OCI-LY1 (cell line): ENCODE measurements around the gene HBS1L.

Source experiments
- H2AFZ ChIP-seq: fragments of 200-600 bp; sonication (generic), shearing (Covaris generic); 2 replicates; pipeline ENCODE4 v1.6.0; 2014; ENCODE audit warnings: antibody characterized with exemption, mild to moderate bottlenecking, low read length
- H3F3A ChIP-seq: fragments of 200-600 bp; sonication (generic), shearing (Covaris generic); 2 replicates; pipeline ENCODE4 v1.6.0; 2014; ENCODE audit warnings: mild to moderate bottlenecking, antibody characterized with exemption, low read length, moderate library complexity; ENCODE audit not compliant: insufficient read depth
- H3K27ac ChIP-seq: fragments of 200-600 bp; sonication (generic); 2 replicates; pipeline ENCODE4 v1.5.1; 2014; ENCODE audit warnings: low read length, mixed run types, mild to moderate bottlenecking, low read depth; ENCODE audit not compliant: poor library complexity, severe bottlenecking
- H3K27me3 ChIP-seq: fragments of 200-600 bp; sonication (generic); 2 replicates; pipeline ENCODE4 v1.6.0; 2014; ENCODE audit warnings: antibody characterized with exemption, mild to moderate bottlenecking, low read length, moderate library complexity; ENCODE audit not compliant: insufficient read depth
- H3K36me3 ChIP-seq: fragments of 200-600 bp; sonication (generic); 2 replicates; pipeline ENCODE4 v1.6.1; 2014; ENCODE audit warnings: mild to moderate bottlenecking, antibody characterized with exemption, low read length, moderate library complexity, mixed read lengths; ENCODE audit not compliant: insufficient read depth
- H3K4me1 ChIP-seq: fragments of 200-600 bp; sonication (generic); 2 replicates; pipeline ENCODE4 v1.5.1; 2014; ENCODE audit warnings: mild to moderate bottlenecking, low read length, moderate library complexity; ENCODE audit not compliant: insufficient read depth, severe bottlenecking
- H3K4me2 ChIP-seq: fragments of 200-600 bp; sonication (generic), shearing (Covaris generic); 2 replicates; pipeline ENCODE4 v1.6.1; 2014; ENCODE audit warnings: low read length
- H3K4me3 ChIP-seq: fragments of 200-600 bp; sonication (generic); 2 replicates; pipeline ENCODE4 v1.5.1; 2014; ENCODE audit warnings: low read length, low read depth, mild to moderate bottlenecking, mixed read lengths; ENCODE audit not compliant: poor library complexity, severe bottlenecking
- H3K79me2 ChIP-seq: fragments of 200-600 bp; shearing (Covaris generic); 2 replicates; pipeline ENCODE4 v1.6.1; 2016; ENCODE audit warnings: mixed run types, low read length, mixed read lengths; ENCODE audit not compliant: insufficient read depth
- H3K9ac ChIP-seq: fragments of 200-600 bp; sonication (generic), shearing (Covaris generic); 2 replicates; pipeline ENCODE4 v1.6.1; 2014; ENCODE audit warnings: mild to moderate bottlenecking, low read length, mixed read lengths
- H3K9me2 ChIP-seq: fragments of 200-600 bp; sonication (generic), shearing (Covaris generic); 2 replicates; pipeline ENCODE4 v1.6.1; 2014; ENCODE audit warnings: low read depth, mild to moderate bottlenecking, low read length, mixed read lengths
- H3K9me3 ChIP-seq: fragments of 200-600 bp; shearing (Covaris generic); 2 replicates; pipeline ENCODE4 v1.6.1; 2014; ENCODE audit warnings: low read length, mixed read lengths
- H4K20me1 ChIP-seq: fragments of 200-600 bp; sonication (generic), shearing (Covaris generic); 2 replicates; pipeline ENCODE4 v1.6.0; 2016; ENCODE audit warnings: mild to moderate bottlenecking, low read length; ENCODE audit not compliant: insufficient read depth
- EZH2 ChIP-seq: fragments of 200-600 bp; sonication (generic), shearing (Covaris generic); IDR thresholded peaks from 2 replicates; pipeline ENCODE4 v1.8.0; 2017; ENCODE audit warnings: borderline replicate concordance, mixed run types, mild to moderate bottlenecking, antibody characterized with exemption, low read length, moderate library complexity, mixed read lengths
- TF ChIP-seq, protein P1 (sequence below): fragments of 200-600 bp; sonication (generic), shearing (Covaris generic); IDR thresholded peaks from 2 replicates; pipeline ENCODE4 v1.5.1; 2017; ENCODE audit warnings: mild to moderate bottlenecking, antibody characterized with exemption, low read length, moderate library complexity, mixed read lengths

The HBS1L gene

DNA sequence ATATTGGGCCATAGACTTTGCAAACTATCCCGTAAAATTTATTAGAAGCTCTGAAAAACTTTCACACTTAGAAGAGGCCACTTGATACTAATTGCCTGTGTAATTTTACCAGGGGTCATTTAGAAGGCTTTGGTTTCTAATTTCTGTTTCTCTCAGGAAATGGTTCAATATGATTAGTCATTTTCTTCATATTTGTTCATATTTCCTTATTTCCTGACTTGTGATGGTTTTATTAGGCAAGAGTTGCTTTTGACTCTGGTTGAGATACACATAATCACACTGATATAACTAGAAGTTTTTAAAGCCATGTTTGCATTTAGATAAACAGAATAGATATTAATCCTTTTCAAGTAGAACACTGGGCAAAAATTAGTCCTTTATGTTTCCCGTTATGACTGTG, 11.8 kb upstream of the HBS1L start:
- Histone ChIP-seq H3K4me3 (no peak overlapping the region), H3K4me2 (no peak overlapping the region)

DNA sequence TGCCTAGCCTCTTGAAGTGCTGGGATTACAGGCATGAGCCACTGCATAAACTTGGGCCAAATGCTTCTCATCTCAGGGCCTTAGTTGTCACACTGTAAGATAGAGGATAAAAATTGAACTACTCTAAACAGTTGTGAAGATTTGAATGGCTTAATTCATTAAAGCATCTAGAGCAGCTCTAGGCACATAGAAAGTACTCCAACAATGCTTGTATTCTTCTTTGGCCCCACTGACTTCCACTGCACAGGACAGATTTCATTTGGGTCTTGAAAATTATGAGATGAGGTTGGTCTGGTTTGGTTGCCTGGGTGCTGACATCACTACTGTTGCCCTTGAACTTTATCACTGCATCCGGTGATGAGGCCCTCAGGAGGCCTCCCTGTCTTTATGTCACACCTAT, 10.0 kb upstream of the HBS1L start:
- Histone ChIP-seq H3K9ac (no peak overlapping the region), H2AFZ (no peak overlapping the region), H3K4me2 (no peak overlapping the region), H4K20me1 (no peaks in the 10 kb centered on the region), H3F3A (no peaks in the 10 kb centered on the region), H3K4me3 (no peak overlapping the region), H3K27me3 (no peaks in the 10 kb centered on the region), H3K36me3 (no peaks in the 10 kb centered on the region), H3K9me3 (no peaks in the 10 kb centered on the region), H3K79me2 (no peaks in the 10 kb centered on the region), H3K27ac (no peak overlapping the region), H3K4me1 (peaks cover 14% of the 10 kb centered on the region), H3K9me2 (no peaks in the 10 kb centered on the region)
- TF ChIP-seq EZH2 = no peak
- TF ChIP-seq, protein P1, sequence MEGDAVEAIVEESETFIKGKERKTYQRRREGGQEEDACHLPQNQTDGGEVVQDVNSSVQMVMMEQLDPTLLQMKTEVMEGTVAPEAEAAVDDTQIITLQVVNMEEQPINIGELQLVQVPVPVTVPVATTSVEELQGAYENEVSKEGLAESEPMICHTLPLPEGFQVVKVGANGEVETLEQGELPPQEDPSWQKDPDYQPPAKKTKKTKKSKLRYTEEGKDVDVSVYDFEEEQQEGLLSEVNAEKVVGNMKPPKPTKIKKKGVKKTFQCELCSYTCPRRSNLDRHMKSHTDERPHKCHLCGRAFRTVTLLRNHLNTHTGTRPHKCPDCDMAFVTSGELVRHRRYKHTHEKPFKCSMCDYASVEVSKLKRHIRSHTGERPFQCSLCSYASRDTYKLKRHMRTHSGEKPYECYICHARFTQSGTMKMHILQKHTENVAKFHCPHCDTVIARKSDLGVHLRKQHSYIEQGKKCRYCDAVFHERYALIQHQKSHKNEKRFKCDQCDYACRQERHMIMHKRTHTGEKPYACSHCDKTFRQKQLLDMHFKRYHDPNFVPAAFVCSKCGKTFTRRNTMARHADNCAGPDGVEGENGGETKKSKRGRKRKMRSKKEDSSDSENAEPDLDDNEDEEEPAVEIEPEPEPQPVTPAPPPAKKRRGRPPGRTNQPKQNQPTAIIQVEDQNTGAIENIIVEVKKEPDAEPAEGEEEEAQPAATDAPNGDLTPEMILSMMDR = no peak

More for the DNA sequence above, 11.8 kb upstream of the HBS1L start:
- TF ChIP-seq, protein P1 = no peak
- TF ChIP-seq EZH2 = no peak
- H2AFZ ChIP-seq = no peak overlapping the region
- no peak overlapping the region for H3K27ac ChIP-seq
- no peaks in the 10 kb centered on the region for H4K20me1 ChIP-seq
- H3F3A ChIP-seq = no peaks in the 10 kb centered on the region
- H3K9me2 ChIP-seq = no peaks in the 10 kb centered on the region
- no peaks in the 10 kb centered on the region for H3K27me3 ChIP-seq
- no peaks in the 10 kb centered on the region for H3K79me2 ChIP-seq
- no peaks in the 10 kb centered on the region for H3K9me3 ChIP-seq
- peaks cover 10% of the 10 kb centered on the region for H3K4me1 ChIP-seq
- H3K9ac ChIP-seq = no peak overlapping the region
- H3K36me3 ChIP-seq = no peaks in the 10 kb centered on the region

DNA sequence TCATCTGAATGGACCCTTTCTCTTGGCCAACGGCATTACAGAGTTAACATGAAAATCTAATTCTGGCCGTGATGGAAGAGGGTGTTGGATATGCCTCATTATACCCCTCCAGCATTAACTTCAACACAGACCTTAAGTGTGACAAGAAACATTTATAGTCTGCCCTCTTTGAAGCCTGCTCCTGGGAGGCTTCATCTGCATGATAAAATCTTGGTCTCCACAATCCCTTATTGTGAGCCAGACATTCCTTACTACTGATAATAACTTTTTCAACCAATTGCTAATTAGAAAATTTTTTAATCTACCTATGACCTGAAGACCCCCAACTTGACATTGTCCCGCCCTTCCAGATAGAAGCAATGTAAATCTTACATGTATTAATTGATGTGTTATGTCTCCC, 9.3 kb upstream of the HBS1L start:
- Histone ChIP-seq H3K27me3 (no peaks in the 10 kb centered on the region), H3K9ac (no peak overlapping the region), H3F3A (no peaks in the 10 kb centered on the region), H4K20me1 (no peaks in the 10 kb centered on the region), H3K9me2 (no peaks in the 10 kb centered on the region), H2AFZ (no peak overlapping the region), H3K79me2 (no peaks in the 10 kb centered on the region), H3K9me3 (no peaks in the 10 kb centered on the region), H3K4me1 (peaks cover 14% of the 10 kb centered on the region), H3K4me2 (no peak overlapping the region), H3K4me3 (no peak overlapping the region), H3K36me3 (no peaks in the 10 kb centered on the region), H3K27ac (no peak overlapping the region)
- TF ChIP-seq EZH2 = no peak
- TF ChIP-seq, protein P1 = no peak
